ENCODE data around the gene LUM. TPM values are rescaled to one million over a fixed set of nuclear protein-coding genes. Genes with fewer than 3 reads are reported as not detected.

Gene LUM
- total RNA-seq, 1 experiment from 2014 or later: not detected

GRCh38 chr12:91093341-91093740 is 18.0 kb downstream of the LUM start:
- Histone ChIP-seq H3K9me3 (ENCODE audit: control insufficient read depth, low read depth, low read length) (no peaks in the 10 kb centered on the region), H3K18ac (ENCODE audit: insufficient read length, low read depth, low read length) (no peak overlapping the region), H3K79me1 (ENCODE audit: insufficient read depth, low read depth, low read length, poor library complexity, severe bottlenecking) (no peaks in the 10 kb centered on the region), H3K14ac (ENCODE audit: insufficient read depth, low read length) (no peak overlapping the region), H3T11ph (ENCODE audit: low read length) (no peak overlapping the region), H4K20me1 (ENCODE audit: control insufficient read depth, insufficient read depth, insufficient read length) (no peaks in the 10 kb centered on the region), H4K5ac (ENCODE audit: insufficient read length, low read depth, low read length) (no peak overlapping the region), H4K91ac (ENCODE audit: insufficient read length, low read depth, low read length) (no peak overlapping the region), H4K8ac (replicated peaks; ENCODE audit: insufficient read length, low read depth, low read length) (no peak overlapping the region), H2BK12ac (ENCODE audit: insufficient read length, low read depth, low read length) (no peak overlapping the region), H2AK5ac (ENCODE audit: insufficient read length, low read length) (no peak overlapping the region), H3K79me2 (ENCODE audit: insufficient read depth, low read length) (no peaks in the 10 kb centered on the region), H3K27me3 (ENCODE audit: insufficient read depth, low read length) (no peaks in the 10 kb centered on the region), H2BK15ac (ENCODE audit: low read depth, low read length) (no peak overlapping the region), H3K27ac (ENCODE audit: insufficient read length, low read depth, low read length) (no peak overlapping the region), H3K23me2 (ENCODE audit: insufficient read length, low read depth, low read length, poor library complexity, severe bottlenecking) (no peaks in the 10 kb centered on the region), H3K23ac (ENCODE audit: insufficient read length, low read depth, low read length) (no peak overlapping the region), H2BK120ac (ENCODE audit: low read depth, low read length, poor library complexity, severe bottlenecking) (no peak overlapping the region), H3K56ac (ENCODE audit: insufficient read length, low read depth, low read length) (no peak overlapping the region), H3K4me1 (ENCODE audit: insufficient read depth, low read length) (no peaks in the 10 kb centered on the region), H2BK5ac (ENCODE audit: insufficient read length, low read length) (no peak overlapping the region), H3K9ac (ENCODE audit: extremely low read depth, insufficient read length, low read length) (no peak overlapping the region), H2BK20ac (ENCODE audit: low read depth, low read length, poor library complexity, severe bottlenecking) (no peak overlapping the region), H3K4me2 (ENCODE audit: insufficient read depth, insufficient read length, low read length) (no peak overlapping the region), H3K4ac (ENCODE audit: low read depth, low read length) (no peak overlapping the region), H2AFZ (ENCODE audit: low read length) (no peak overlapping the region)
- DNase-seq: no peak
- Mint-ChIP-seq H3K36me3 (ENCODE audit: insufficient read depth in 1 of 3, low read depth in 3 of 3) (peaks cover 12 to 26% (median 25%) of the 10 kb centered on the region in 3 experiments), H3K27me3 (ENCODE audit: low read depth) (peaks cover 4% of the 10 kb centered on the region; the same call in 1 of the 2 replicates), H3K9me3 (peaks cover 27 to 29% of the 10 kb centered on the region in 2 experiments), H3K27ac (no peak overlapping the region), H3K4me1 (no peaks in the 10 kb centered on the region), H3K4me3 (no peak overlapping the region)
- WGBS (ENCODE audit: extremely low coverage, insufficient read length, low lambda C conversion rate): no CpG with 5 or more reads among the region's 4 CpGs
- no peak for TF ChIP-seq CTCF (conservative IDR thresholded peaks at IDR 0.05)

All from H9 (cell line).